Measurements from ENCODE around the gene RBM23. TPM values are rescaled to one million over a fixed set of nuclear protein-coding genes. Genes with fewer than 3 reads are reported as not detected.

RBM23 gene
- total and polyA plus RNA-seq, 2 of the 8 experiments (the other 6 are each of a cell fraction or from before 2014, with no cell fraction given): 41.2 to 43.3 TPM

GRCh38 chr14:22896356-22896755 lies 22.6 kb downstream of the RBM23 start (continued):
- TF ChIP-seq E2F6 (IDR thresholded peaks at IDR 0.05): no peak
- no peak for TF ChIP-seq RAD21 (IDR thresholded peaks at IDR 0.05 in 1 of 2, conservative IDR thresholded peaks at IDR 0.05 in 1 of 2; ENCODE audit: low read depth in 2 of 2, low read length in 2 of 2)
- TF ChIP-seq CTBP2 (IDR thresholded peaks at IDR 0.05; ENCODE audit: borderline replicate concordance, insufficient read depth, insufficient read length, low read length): no peak
- TF ChIP-seq SP1 (IDR thresholded peaks at IDR 0.05; ENCODE audit: low read depth, low read length): no peak
- TF ChIP-seq TAF1 (IDR thresholded peaks at IDR 0.05; ENCODE audit: low read depth, low read length): no peak
- no peak for TF ChIP-seq BRCA1 (IDR thresholded peaks at IDR 0.05; ENCODE audit: low read depth, low read length)
- no peak for TF ChIP-seq EP300 (IDR thresholded peaks at IDR 0.05; ENCODE audit: borderline replicate concordance in 1 of 2, low read depth in 2 of 2, low read length in 2 of 2)
